HepG2 (cell line): ENCODE measurements around the gene MED12L. TPM values are rescaled to one million over a fixed set of nuclear protein-coding genes. Genes with fewer than 3 reads are reported as not detected.
A peak's percentile ranks its signal among the peaks of the same experiment; 100 is the strongest.

Source experiments
- ESRRA ChIP-seq: sonication (generic); formaldehyde crosslinking; IDR thresholded peaks from 2 replicates; pipeline ENCODE4 v1.5.1; 2020; ENCODE audit warnings: mild to moderate bottlenecking, low read depth, missing genetic modification reagents
- HMGXB4 ChIP-seq, 2 experiments: sonication (generic) in 1 of 2; formaldehyde crosslinking in 1 of 2; IDR thresholded peaks; 2 replicates each; pipeline versions ENCODE4 v1.4.0 to v1.6.1; 2018 to 2020; ENCODE audit warnings: missing genetic modification reagents in 2 of 2, borderline replicate concordance in 1 of 2, low read depth in 1 of 2, mild to moderate bottlenecking in 1 of 2, missing biosample characterization in 1 of 2
- KIAA2018 ChIP-seq: sonication (generic); formaldehyde crosslinking; IDR thresholded peaks from 2 replicates; pipeline ENCODE4 v1.5.0; 2020; ENCODE audit warnings: mild to moderate bottlenecking, missing genetic modification reagents, borderline replicate concordance
- MYPOP ChIP-seq: sonication (generic); formaldehyde crosslinking; IDR thresholded peaks from 2 replicates; pipeline ENCODE4 v1.8.1; 2023; ENCODE audit warnings: mild to moderate bottlenecking, moderate library complexity, missing genetic modification reagents
- NR1H2 ChIP-seq: sonication (generic); formaldehyde crosslinking; IDR thresholded peaks from 2 replicates; pipeline ENCODE4 v1.8.1; 2022; ENCODE audit warnings: low read depth, missing genetic modification reagents, borderline replicate concordance
- POLR2AphosphoS5 ChIP-seq: IDR thresholded peaks from 2 replicates; pipeline ENCODE4 v1.6.1; 2012; ENCODE audit warnings: low read depth, low read length
- TCF7L2 ChIP-seq: IDR thresholded peaks from 2 replicates; pipeline ENCODE4 v1.6.1; 2011; ENCODE audit warnings: mild to moderate bottlenecking, low read depth, low read length, moderate library complexity
- TEAD2 ChIP-seq: sonication (generic); formaldehyde crosslinking; IDR thresholded peaks from 2 replicates; pipeline ENCODE4 v1.9.0; 2021; ENCODE audit warnings: missing genetic modification reagents
- USF2 ChIP-seq, 2 experiments: sonication (generic) in 1 of 2; formaldehyde crosslinking in 1 of 2; IDR thresholded peaks; 2 replicates each; pipeline versions ENCODE4 v1.5.1 to v1.6.1; 2011 to 2020; ENCODE audit warnings: borderline replicate concordance in 1 of 2, low read depth in 1 of 2, low read length in 1 of 2, mild to moderate bottlenecking in 1 of 2, missing genetic modification reagents in 1 of 2, moderate library complexity in 1 of 2
- ZKSCAN8 ChIP-seq: IDR thresholded peaks from 2 replicates; pipeline ENCODE4 v1.6.1; 2016; ENCODE audit warnings: borderline replicate concordance, missing genetic modification reagents, missing compliant biosample characterization
- ZNF225 ChIP-seq: sonication (generic); formaldehyde crosslinking; IDR thresholded peaks from 2 replicates; pipeline ENCODE4 v1.4.0; 2020; ENCODE audit warnings: mild to moderate bottlenecking, missing genetic modification reagents
- ZNF615 ChIP-seq: sonication (generic); formaldehyde crosslinking; IDR thresholded peaks from 2 replicates; pipeline ENCODE4 v1.5.0; 2020; ENCODE audit warnings: mild to moderate bottlenecking, missing genetic modification reagents, borderline replicate concordance
- polyA plus RNA-seq, 8 experiments: library from polyadenylated mRNA; depleted of rRNA in 3 of 8; stranded (reverse) in 7 of 8; unstranded in 1 of 8; fragments of >200 nt; fragmentation: Illumina TruSeq in 4 of 8; extraction: Trizol in 4 of 8; gene quantifications; 2 replicates each; pipeline versions ENCODE4 v1.2.1 to v1.2.3, GENCODE V29; 2011 to 2016; ENCODE audit warnings: low read depth in 4 of 8, missing spikeins in 1 of 8, mixed read lengths in 1 of 8; ENCODE audit not compliant: insufficient read depth in 1 of 8
- total RNA-seq, 5 experiments: library from RNA; depleted of rRNA; stranded (reverse); fragments of >200 nt; fragmentation: Illumina TruSeq; extraction: Trizol; gene quantifications; 2 replicates each; pipeline ENCODE4 v1.2.3, GENCODE V29; 2016; ENCODE audit warnings: low read depth in 1 of 5

Gene MED12L
- total and polyA plus RNA-seq, 2 of the 13 experiments (the other 11 are each of a cell fraction or from before 2014, with no cell fraction given) = 0.07 to 0.64 TPM

DNA sequence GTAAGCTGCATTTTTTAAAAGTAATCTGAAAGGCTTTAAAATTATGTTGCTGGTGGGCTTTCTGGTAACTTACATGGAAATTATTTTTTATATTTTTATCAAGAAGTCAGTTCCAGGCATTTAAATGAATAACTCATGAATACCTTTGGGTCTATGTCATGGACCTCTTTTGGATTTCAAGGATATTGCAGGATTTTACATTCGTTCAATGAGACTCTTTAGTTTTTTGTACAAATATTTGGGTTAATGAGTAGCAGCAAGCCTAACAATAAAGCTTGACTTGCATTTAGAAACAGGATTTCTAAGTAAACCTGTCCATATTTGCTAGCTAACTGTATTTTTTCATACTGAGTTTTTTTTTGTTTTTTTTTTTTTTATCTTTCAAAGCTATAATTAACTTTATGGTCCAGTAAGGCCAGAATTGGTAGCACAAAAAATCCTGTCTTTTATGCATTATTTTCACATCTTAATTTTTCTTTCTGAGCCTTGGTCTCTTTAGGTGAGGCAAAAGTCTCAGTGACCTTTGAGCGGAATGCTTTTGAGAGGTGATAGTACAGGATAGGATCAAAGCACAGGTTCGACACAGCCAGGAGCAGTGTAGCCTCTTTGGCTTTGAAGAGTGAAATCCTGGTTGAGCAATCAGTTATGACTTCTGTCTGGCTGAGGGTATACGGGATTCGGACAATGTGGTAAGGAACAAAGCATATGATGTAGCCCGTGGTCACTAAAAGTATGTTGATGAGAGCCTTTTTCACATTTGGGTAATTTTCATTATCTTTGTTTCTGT, 112.7 kb downstream of the MED12L start (continued):
- TF ChIP-seq KIAA2018 (CRISPR knock-in tag) (no peak), MYPOP (CRISPR knock-in tag) (peak; percentile 44; the same call in 1 of the 2 replicates), USF2 (IDR thresholded peaks at IDR 0.05; ENCODE audit: low read depth, low read length) (no peak), USF2 (CRISPR knock-in tag; IDR thresholded peaks at IDR 0.05; ENCODE audit: borderline replicate concordance) (no peak), ZKSCAN8 (CRISPR knock-in tag) (peak; percentile 89), ZNF225 (CRISPR knock-in tag) (no peak), ESRRA (CRISPR knock-in tag) (peak; percentile 66; the same call in 1 of the 2 replicates), POLR2AphosphoS5 (no peak), TEAD2 (no peak), NR1H2 (CRISPR knock-in tag) (no peak), ZNF615 (CRISPR knock-in tag) (no peak), TCF7L2 (peak; percentile 95), HMGXB4 (CRISPR knock-in tag; IDR thresholded peaks at IDR 0.05; ENCODE audit: borderline replicate concordance in 1 of 2, low read depth in 1 of 2) (peak in 1 of 2 experiments; percentile 53; a peak in 1 of 4 replicates)
